HCT116 (cell line): Measurements from ENCODE around the gene ITSN1. TPM values are rescaled to one million over a fixed set of nuclear protein-coding genes. Genes with fewer than 3 reads are reported as not detected.

Source experiments
- ATAC-seq: fragments of 200-7000 bp; cut with Tn5 transposase; 2 replicates; pipeline ENCODE4 v1.9.1; 2020; ENCODE audit warnings: mild to moderate bottlenecking, moderate library complexity
- BruUV-seq: library from RNA; stranded (reverse); fragments of 400-500 nt; replicated peaks from 2 replicates; lab custom pipeline; 2021; lab: Mats Ljungman, UMichigan
- CTCF ChIA-PET: fragments of 300-600 bp; sonication (Branson Sonifier 250); formaldehyde crosslinking; loops from one replicate; lab custom pipeline; 2021; ENCODE audit warnings: antibody characterized with exemption; lab: Charles Lee
- POLR2A ChIA-PET: fragments of 300-600, 350-600 bp; sonication (Branson Sonifier 250); formaldehyde crosslinking; loops from one replicate; lab custom pipeline; 2021; ENCODE audit warnings: antibody characterized with exemption; lab: Charles Lee
- RAD21 ChIA-PET, 2 experiments: fragments of 300-600 bp; sonication (Branson Sonifier 250); formaldehyde crosslinking; loops; one replicate each; lab custom pipeline; 2023; ENCODE audit warnings: low total read pairs in 2 of 2; ENCODE audit not compliant: uncharacterized antibody in 2 of 2, unreplicated experiment in 2 of 2, low non-redundant PET in 1 of 2; lab: Charles Lee
- DNase-seq: peaks from one replicate; pipeline ENCODE4 v3.0.0-alpha.2; 2010; ENCODE audit warnings: low read depth, low spot score
- H2AFZ ChIP-seq: fragments of 200-600 bp; shearing (Covaris generic), sonication (generic); 2 replicates; pipeline ENCODE4 v1.6.1; 2017; ENCODE audit warnings: low read depth, mixed run types, mixed read lengths, antibody characterized with exemption, low read length; ENCODE audit not compliant: poor library complexity, severe bottlenecking
- H3K27ac ChIP-seq: 2 replicates; pipeline ENCODE4 v1.5.1; 2012; ENCODE audit warnings: low read depth, low read length
- H3K27me3 ChIP-seq: fragments of 200-600 bp; sonication (generic); 2 replicates; pipeline ENCODE4 v1.6.1; 2016; ENCODE audit warnings: mixed run types, low read length, mixed read lengths; ENCODE audit not compliant: insufficient read depth
- H3K36me3 ChIP-seq, 2 experiments: fragments of 200-500 bp in 1 of 2; fragments of 200-600 bp in 1 of 2; sonication (Bioruptor generic) in 1 of 2; sonication (generic) in 1 of 2; 2 replicates each; pipeline versions ENCODE4 v1.5.1 to v1.6.1; 2014 to 2016; ENCODE audit warnings: low read length in 2 of 2, inconsistent platforms in 1 of 2, mixed read lengths in 1 of 2, mixed run types in 1 of 2; ENCODE audit not compliant: insufficient read depth in 2 of 2, control insufficient read depth in 1 of 2
- H3K4me1 ChIP-seq, 2 experiments: fragments of 200-600 bp in 1 of 2; sonication (generic) in 1 of 2; 2 replicates each; pipeline versions ENCODE4 v1.5.1 to v1.6.1; 2012 to 2017; ENCODE audit warnings: low read length in 2 of 2, inconsistent platforms in 1 of 2, mild to moderate bottlenecking in 1 of 2, mixed read lengths in 1 of 2, mixed run types in 1 of 2, moderate library complexity in 1 of 2; ENCODE audit not compliant: insufficient read depth in 2 of 2, control insufficient read depth in 1 of 2
- H3K4me2 ChIP-seq: fragments of 200-600 bp; sonication (generic); 2 replicates; pipeline ENCODE4 v1.6.1; 2017; ENCODE audit warnings: mixed run types, low read length, mixed read lengths
- H3K4me3 ChIP-seq, 2 experiments: fragments of 200-600 bp in 1 of 2; sonication (generic) in 1 of 2; replicated peaks in 1 of 2; 2 replicates each; pipeline ENCODE4 v1.5.1; 2011 to 2016; ENCODE audit warnings: low read length in 2 of 2, control low read depth in 1 of 2, low read depth in 1 of 2, mild to moderate bottlenecking in 1 of 2, mixed read lengths in 1 of 2, mixed run types in 1 of 2
- H3K79me2 ChIP-seq: fragments of 200-600 bp; sonication (generic); 2 replicates; pipeline ENCODE4 v1.6.1; 2017; ENCODE audit warnings: mild to moderate bottlenecking, mixed run types, low read length, moderate library complexity, mixed read lengths; ENCODE audit not compliant: insufficient read depth
- H3K9ac ChIP-seq: fragments of 200-600 bp; sonication (generic); 2 replicates; pipeline ENCODE4 v1.6.1; 2016; ENCODE audit warnings: low read length, mixed read lengths
- H3K9me2 ChIP-seq: fragments of 200-600 bp; sonication (generic), shearing (Covaris generic); 2 replicates; pipeline ENCODE4 v1.6.1; 2017; ENCODE audit warnings: mixed run types, mild to moderate bottlenecking, moderate library complexity; ENCODE audit not compliant: insufficient read depth
- H3K9me3 ChIP-seq, 2 experiments: fragments of 200-500 bp in 1 of 2; fragments of 200-600 bp in 1 of 2; sonication (Bioruptor generic) in 1 of 2; sonication (generic) in 1 of 2; 2 replicates each; pipeline ENCODE4 v1.6.1; 2014 to 2017; ENCODE audit warnings: low read length in 2 of 2, mixed read lengths in 2 of 2, inconsistent platforms in 1 of 2, low read depth in 1 of 2, mild to moderate bottlenecking in 1 of 2, mixed run types in 1 of 2, moderate library complexity in 1 of 2; ENCODE audit not compliant: control insufficient read depth in 1 of 2, insufficient read depth in 1 of 2
- H4K20me1 ChIP-seq: fragments of 200-600 bp; sonication (generic), shearing (Covaris generic); 2 replicates; pipeline ENCODE4 v1.6.1; 2017; ENCODE audit warnings: mixed run types, mild to moderate bottlenecking, moderate library complexity; ENCODE audit not compliant: insufficient read depth
- ATF3 ChIP-seq: IDR thresholded peaks from 2 replicates; pipeline ENCODE4 v1.6.1; 2012
- CEBPB ChIP-seq: IDR thresholded peaks from 2 replicates; pipeline ENCODE4 v1.6.1; 2012; ENCODE audit warnings: low read depth
- EGR1 ChIP-seq: IDR thresholded peaks from 2 replicates; pipeline ENCODE4 v1.6.1; 2012; ENCODE audit warnings: low read depth
- EZH2 ChIP-seq: fragments of 200-600 bp; sonication (generic); IDR thresholded peaks from 2 replicates; pipeline ENCODE4 v1.6.1; 2017; ENCODE audit warnings: antibody characterized with exemption, mixed run types
- FOSL1 ChIP-seq: IDR thresholded peaks from 2 replicates; pipeline ENCODE4 v1.6.1; 2012; ENCODE audit warnings: low read depth
- JUND ChIP-seq: IDR thresholded peaks from 2 replicates; pipeline ENCODE4 v1.6.1; 2012
- POLR2A ChIP-seq: IDR thresholded peaks from 2 replicates; pipeline ENCODE4 v1.7.0; 2011; ENCODE audit warnings: borderline replicate concordance; ENCODE audit not compliant: insufficient read depth, insufficient read length; ENCODE audit errors: extremely low read depth
- POLR2AphosphoS5 ChIP-seq: IDR thresholded peaks from 2 replicates; pipeline ENCODE4 v1.6.1; 2011; ENCODE audit warnings: mild to moderate bottlenecking, low read depth, low read length, moderate library complexity
- RAD21 ChIP-seq: IDR thresholded peaks from 2 replicates; pipeline ENCODE4 v1.6.1; 2012; ENCODE audit warnings: low read depth, mild to moderate bottlenecking
- SIN3A ChIP-seq: IDR thresholded peaks from 2 replicates; pipeline ENCODE4 v1.6.1; 2012; ENCODE audit warnings: low read depth
- SRF ChIP-seq: IDR thresholded peaks from 2 replicates; pipeline ENCODE4 v1.6.1; 2012; ENCODE audit warnings: low read depth
- TCF7L2 ChIP-seq: IDR thresholded peaks from 2 replicates; pipeline ENCODE4 v1.7.0; 2011; ENCODE audit warnings: borderline replicate concordance, inconsistent platforms; ENCODE audit not compliant: insufficient read depth, insufficient read length; ENCODE audit errors: extremely low read depth
- YY1 ChIP-seq: IDR thresholded peaks from 2 replicates; pipeline ENCODE4 v1.6.1; 2011; ENCODE audit warnings: low read length, low read depth, moderate library complexity, mild to moderate bottlenecking; ENCODE audit not compliant: insufficient replicate concordance; ENCODE audit errors: extremely low read depth
- ZBTB33 ChIP-seq: IDR thresholded peaks from 2 replicates; pipeline ENCODE4 v1.6.1; 2011; ENCODE audit warnings: mild to moderate bottlenecking, low read length, moderate library complexity; ENCODE audit not compliant: insufficient replicate concordance; ENCODE audit errors: extremely low read depth
- intact Hi-C: fragments of 100-400 bp; cut with micrococcal nuclease; formaldehyde crosslinking; loops from 2 replicates; pipeline ENCODE4 v1.10.0; 2022
- total RNA-seq: library from RNA; stranded (reverse); gene quantifications from one replicate; pipeline ENCODE4 v1.2.1, GENCODE V29; 2021; ENCODE audit not compliant: unreplicated experiment

ITSN1 gene
- total RNA-seq, 1 experiment from 2014 or later: 25.8 TPM

- Histone ChIP-seq H3K4me1 (no peaks in the 10 kb centered on the region), H3K9me2 (no peaks in the 10 kb centered on the region), H3K9ac (no peak overlapping the region), H3K4me3 (no peak overlapping the region), H3K36me3 (no peaks in the 10 kb centered on the region), H3K27ac (no peak overlapping the region), H3K4me2 (no peak overlapping the region)
- ATAC-seq (no peak), DNase-seq (no peak)
- BruUV-seq: no TSS peak
- ChIA-PET RAD21 (no interaction called here), CTCF (no interaction called here)
- intact Hi-C loops: no loop called here
- no peak for TF ChIP-seq JUND
- TF ChIP-seq CEBPB: no peak
- TF ChIP-seq POLR2A: no peak
- no peak for TF ChIP-seq POLR2AphosphoS5
- TF ChIP-seq EGR1: no peak
- TF ChIP-seq ZBTB33: no peak
- no peak for TF ChIP-seq YY1
- no peak for TF ChIP-seq ATF3
- TF ChIP-seq TCF7L2: no peak
- TF ChIP-seq EZH2: no peak
- TF ChIP-seq RAD21: no peak
- no peak for TF ChIP-seq SIN3A
- TF ChIP-seq FOSL1: no peak
- no peak for TF ChIP-seq SRF
- TF ChIP-seq, all 23 proteins: peak for 0
- Histone ChIP-seq H4K20me1 (no peaks in the 10 kb centered on the region), H3K9me3 (no peaks in the 10 kb centered on the region), H2AFZ (no peak overlapping the region), H3K79me2 (no peaks in the 10 kb centered on the region), H3K27me3 (no peaks in the 10 kb centered on the region)
- POLR2A ChIA-PET: no interaction called here
Observed at GRCh38 chr21:33874161-33874560, 231.9 kb downstream of the ITSN1 start.
